ENCODE results near the gene FBLN1. TPM values are rescaled to one million over a fixed set of nuclear protein-coding genes. Genes with fewer than 3 reads are reported as not detected.

FBLN1 gene
- total RNA-seq, 1 experiment from 2014 or later = 28.6 TPM

GRCh38 chr22:45455621-45456020, 47.1 kb upstream of the FBLN1 start:
- no peaks in the 10 kb centered on the region for H3K4me1 Mint-ChIP-seq (ENCODE audit: low read depth, unreplicated experiment)
- BruUV-seq (replicated peaks) = no TSS peak
- intact Hi-C loops (cut with micrococcal nuclease; ENCODE audit: unreplicated experiment) = no loop called here

DNA sequence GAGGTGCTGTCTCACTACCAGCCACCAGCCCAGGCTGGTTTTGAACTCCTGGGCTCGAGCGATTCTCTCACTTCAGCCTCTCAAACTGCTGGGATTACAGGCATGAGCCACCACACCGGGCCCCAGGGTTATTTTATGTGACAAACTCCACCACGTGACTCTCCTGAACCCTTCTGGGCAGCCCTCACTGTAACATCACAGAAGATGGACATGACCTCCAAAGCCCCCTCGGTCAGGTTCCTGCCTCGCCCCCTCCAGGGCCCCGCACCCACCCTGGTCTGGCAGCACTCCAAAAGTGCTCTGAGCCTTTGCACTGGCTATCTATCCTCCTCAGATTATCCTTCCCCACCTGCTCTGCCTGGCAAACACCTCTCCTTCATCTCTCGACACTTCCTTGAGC, 45.9 kb upstream of the FBLN1 start:
- intact Hi-C loops (cut with micrococcal nuclease; ENCODE audit: unreplicated experiment) = no loop called here
- H3K4me1 Mint-ChIP-seq (ENCODE audit: low read depth, unreplicated experiment) = no peaks in the 10 kb centered on the region
- H3K27ac Mint-ChIP-seq (ENCODE audit: unreplicated experiment) = no peak overlapping the region
- H3K4me3 Mint-ChIP-seq (ENCODE audit: low read depth, unreplicated experiment) = no peak overlapping the region
- H3K9me3 Mint-ChIP-seq (ENCODE audit: low read depth, unreplicated experiment) = no peaks in the 10 kb centered on the region
- no TSS peak for BruUV-seq (replicated peaks)
- peaks cover 63% of the 10 kb centered on the region for H3K27me3 Mint-ChIP-seq (ENCODE audit: unreplicated experiment)
- H3K36me3 Mint-ChIP-seq (ENCODE audit: insufficient read depth, unreplicated experiment) = no peaks in the 10 kb centered on the region
- TF ChIP-seq, protein P1, sequence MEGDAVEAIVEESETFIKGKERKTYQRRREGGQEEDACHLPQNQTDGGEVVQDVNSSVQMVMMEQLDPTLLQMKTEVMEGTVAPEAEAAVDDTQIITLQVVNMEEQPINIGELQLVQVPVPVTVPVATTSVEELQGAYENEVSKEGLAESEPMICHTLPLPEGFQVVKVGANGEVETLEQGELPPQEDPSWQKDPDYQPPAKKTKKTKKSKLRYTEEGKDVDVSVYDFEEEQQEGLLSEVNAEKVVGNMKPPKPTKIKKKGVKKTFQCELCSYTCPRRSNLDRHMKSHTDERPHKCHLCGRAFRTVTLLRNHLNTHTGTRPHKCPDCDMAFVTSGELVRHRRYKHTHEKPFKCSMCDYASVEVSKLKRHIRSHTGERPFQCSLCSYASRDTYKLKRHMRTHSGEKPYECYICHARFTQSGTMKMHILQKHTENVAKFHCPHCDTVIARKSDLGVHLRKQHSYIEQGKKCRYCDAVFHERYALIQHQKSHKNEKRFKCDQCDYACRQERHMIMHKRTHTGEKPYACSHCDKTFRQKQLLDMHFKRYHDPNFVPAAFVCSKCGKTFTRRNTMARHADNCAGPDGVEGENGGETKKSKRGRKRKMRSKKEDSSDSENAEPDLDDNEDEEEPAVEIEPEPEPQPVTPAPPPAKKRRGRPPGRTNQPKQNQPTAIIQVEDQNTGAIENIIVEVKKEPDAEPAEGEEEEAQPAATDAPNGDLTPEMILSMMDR (IDR thresholded peaks at IDR 0.05; ENCODE audit: unreplicated experiment) = no peak
- CTCF ChIA-PET = interaction anchor here (0.7 kb wide), 1 partner anchor 45 kb away, joined by 3 read pairs; no protein-coding TSS in a partner anchor
- DNase-seq = no peak

More at GRCh38 chr22:45455621-45456020, 47.1 kb upstream of the FBLN1 start:
- no peak for DNase-seq
- no peaks in the 10 kb centered on the region for H3K9me3 Mint-ChIP-seq (ENCODE audit: low read depth, unreplicated experiment)
- peaks cover 75% of the 10 kb centered on the region for H3K27me3 Mint-ChIP-seq (ENCODE audit: unreplicated experiment)
- H3K36me3 Mint-ChIP-seq (ENCODE audit: insufficient read depth, unreplicated experiment) = no peaks in the 10 kb centered on the region
- TF ChIP-seq, protein P1 (IDR thresholded peaks at IDR 0.05; ENCODE audit: unreplicated experiment) = no peak
- no peak overlapping the region for H3K4me3 Mint-ChIP-seq (ENCODE audit: low read depth, unreplicated experiment)
- CTCF ChIA-PET = no interaction called here
- no peak overlapping the region for H3K27ac Mint-ChIP-seq (ENCODE audit: unreplicated experiment)

DNA sequence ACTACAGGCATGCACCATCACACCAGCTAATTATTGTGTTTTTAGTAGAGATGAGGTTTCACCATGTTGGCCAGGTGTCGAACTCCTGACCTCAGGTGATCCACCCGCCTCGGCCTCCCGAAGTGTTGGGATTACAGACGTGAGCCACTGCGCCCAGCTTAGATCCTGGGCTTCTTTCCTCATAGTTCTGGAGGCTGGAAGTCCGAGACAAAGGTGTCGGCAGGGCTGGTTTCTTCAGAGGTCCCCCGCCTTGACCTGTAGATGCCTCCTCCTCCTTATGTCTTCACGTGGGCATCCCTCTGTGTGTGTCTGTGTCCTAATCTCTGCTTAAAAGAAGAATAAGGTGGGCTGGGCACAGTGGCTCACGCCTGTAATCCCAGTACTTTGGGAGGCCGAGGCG, 44.2 kb upstream of the FBLN1 start:
- no peak overlapping the region for H3K4me3 Mint-ChIP-seq (ENCODE audit: low read depth, unreplicated experiment)
- TF ChIP-seq, protein P1 (IDR thresholded peaks at IDR 0.05; ENCODE audit: unreplicated experiment) = no peak
- CTCF ChIA-PET = interaction anchor here (0.6 kb wide), 1 partner anchor 315 kb away, joined by 3 read pairs; no protein-coding TSS in a partner anchor

DNA sequence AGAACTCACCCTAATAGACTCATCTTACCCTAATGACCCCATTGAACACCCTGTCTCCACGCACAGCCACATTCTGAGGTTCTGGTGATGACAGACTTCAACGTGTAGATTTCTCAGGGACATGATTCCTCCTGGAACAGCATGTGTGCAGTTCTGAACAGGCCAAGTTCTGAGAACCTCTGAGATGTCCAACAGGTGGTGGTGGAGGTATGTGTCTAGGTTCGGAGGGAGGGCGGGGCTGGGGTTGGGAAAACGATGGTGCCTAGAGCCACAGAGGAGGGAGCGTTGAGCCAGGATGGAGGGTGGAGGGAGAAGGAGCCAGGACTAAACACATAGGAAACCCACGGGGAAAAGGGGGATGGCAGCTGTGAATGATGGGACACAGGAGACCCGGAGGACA, 43.4 kb upstream of the FBLN1 start:
- Mint-ChIP-seq H3K27ac (ENCODE audit: unreplicated experiment) (no peak overlapping the region), H3K4me3 (ENCODE audit: low read depth, unreplicated experiment) (no peak overlapping the region), H3K4me1 (ENCODE audit: low read depth, unreplicated experiment) (no peaks in the 10 kb centered on the region), H3K27me3 (ENCODE audit: unreplicated experiment) (peaks cover 44% of the 10 kb centered on the region), H3K9me3 (ENCODE audit: low read depth, unreplicated experiment) (peaks cover 1% of the 10 kb centered on the region), H3K36me3 (ENCODE audit: insufficient read depth, unreplicated experiment) (no peaks in the 10 kb centered on the region)
- intact Hi-C loops (cut with micrococcal nuclease; ENCODE audit: unreplicated experiment) = no loop called here
- no peak for DNase-seq
- TF ChIP-seq, protein P1 (IDR thresholded peaks at IDR 0.05; ENCODE audit: unreplicated experiment) = no peak
- CTCF ChIA-PET = no interaction called here
- no TSS peak for BruUV-seq (replicated peaks)

More for the DNA sequence above, 44.2 kb upstream of the FBLN1 start:
- Mint-ChIP-seq H3K9me3 (ENCODE audit: low read depth, unreplicated experiment) (no peaks in the 10 kb centered on the region), H3K27me3 (ENCODE audit: unreplicated experiment) (peaks cover 45% of the 10 kb centered on the region), H3K27ac (ENCODE audit: unreplicated experiment) (no peak overlapping the region), H3K36me3 (ENCODE audit: insufficient read depth, unreplicated experiment) (no peaks in the 10 kb centered on the region), H3K4me1 (ENCODE audit: low read depth, unreplicated experiment) (no peaks in the 10 kb centered on the region)
- no peak for DNase-seq
- intact Hi-C loops (cut with micrococcal nuclease; ENCODE audit: unreplicated experiment) = no loop called here
- no TSS peak for BruUV-seq (replicated peaks)
